PFSK-1 (cell line): Measurements from ENCODE around the gene KCNC3.

ENCODE experiments used
- FOXP2 ChIP-seq: optimal IDR thresholded peaks from 2 replicates; pipeline ENCODE3; 2011; ENCODE audit warnings: borderline replicate concordance, control low read depth, inconsistent platforms; ENCODE audit not compliant: insufficient read depth; ENCODE audit errors: extremely low read length, extremely low read depth
- POLR2AphosphoS5 ChIP-seq: IDR thresholded peaks from 2 replicates; pipeline ENCODE4 v1.6.1; 2012; ENCODE audit warnings: low read depth, mild to moderate bottlenecking, control low read depth, low read length, moderate library complexity
- SIN3A ChIP-seq: IDR thresholded peaks from 2 replicates; pipeline ENCODE4 v1.6.1; 2012; ENCODE audit warnings: mild to moderate bottlenecking, low read length, moderate library complexity, borderline replicate concordance; ENCODE audit not compliant: insufficient read depth
- TAF1 ChIP-seq: IDR thresholded peaks from 2 replicates; pipeline ENCODE4 v1.6.1; 2012; ENCODE audit warnings: low read length, control low read depth, borderline replicate concordance; ENCODE audit not compliant: insufficient read depth
- TF ChIP-seq, protein P1 (sequence below), 2 experiments: IDR thresholded peaks; 2 replicates each; pipeline versions ENCODE4 v1.6.1 to v1.8.0; 2011 to 2012; ENCODE audit warnings: low read depth in 2 of 2, low read length in 2 of 2, control low read depth in 1 of 2, inconsistent platforms in 1 of 2, mild to moderate bottlenecking in 1 of 2, moderate library complexity in 1 of 2; ENCODE audit not compliant: insufficient read depth in 1 of 2

DNA sequence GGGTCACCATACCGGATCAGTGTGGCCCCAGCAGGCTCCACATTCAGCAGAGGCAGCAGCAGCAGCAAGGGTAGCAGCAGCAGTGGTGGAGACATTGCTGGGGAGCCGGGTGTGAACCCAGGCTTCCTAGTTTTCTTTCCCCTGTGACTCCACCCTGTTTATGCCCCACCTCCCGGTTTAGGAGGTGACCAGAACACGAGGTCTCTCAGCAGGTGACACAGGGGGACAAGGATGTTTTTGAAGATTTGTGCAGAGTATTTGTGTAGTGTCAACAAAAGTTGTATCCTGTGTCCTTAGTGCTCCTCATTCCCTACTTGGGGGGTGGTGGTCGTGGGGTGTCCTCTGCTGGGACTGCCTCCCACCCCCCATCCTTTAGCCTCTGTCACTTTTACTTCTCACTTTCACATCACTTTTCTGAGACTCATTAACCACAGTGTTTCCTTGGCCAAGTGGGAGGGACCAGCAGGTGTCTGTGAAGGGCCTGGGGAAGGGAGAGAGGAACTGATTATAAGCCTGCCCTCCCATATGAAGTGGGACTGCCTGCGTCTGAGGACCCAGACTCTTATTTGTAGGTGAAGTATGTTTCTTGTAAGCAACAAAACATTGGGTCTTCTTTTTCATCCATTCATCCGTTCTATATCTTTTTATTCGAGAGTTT, 15.6 kb upstream of the KCNC3 start:
- no peak for TF ChIP-seq POLR2AphosphoS5
- TF ChIP-seq, protein P1, sequence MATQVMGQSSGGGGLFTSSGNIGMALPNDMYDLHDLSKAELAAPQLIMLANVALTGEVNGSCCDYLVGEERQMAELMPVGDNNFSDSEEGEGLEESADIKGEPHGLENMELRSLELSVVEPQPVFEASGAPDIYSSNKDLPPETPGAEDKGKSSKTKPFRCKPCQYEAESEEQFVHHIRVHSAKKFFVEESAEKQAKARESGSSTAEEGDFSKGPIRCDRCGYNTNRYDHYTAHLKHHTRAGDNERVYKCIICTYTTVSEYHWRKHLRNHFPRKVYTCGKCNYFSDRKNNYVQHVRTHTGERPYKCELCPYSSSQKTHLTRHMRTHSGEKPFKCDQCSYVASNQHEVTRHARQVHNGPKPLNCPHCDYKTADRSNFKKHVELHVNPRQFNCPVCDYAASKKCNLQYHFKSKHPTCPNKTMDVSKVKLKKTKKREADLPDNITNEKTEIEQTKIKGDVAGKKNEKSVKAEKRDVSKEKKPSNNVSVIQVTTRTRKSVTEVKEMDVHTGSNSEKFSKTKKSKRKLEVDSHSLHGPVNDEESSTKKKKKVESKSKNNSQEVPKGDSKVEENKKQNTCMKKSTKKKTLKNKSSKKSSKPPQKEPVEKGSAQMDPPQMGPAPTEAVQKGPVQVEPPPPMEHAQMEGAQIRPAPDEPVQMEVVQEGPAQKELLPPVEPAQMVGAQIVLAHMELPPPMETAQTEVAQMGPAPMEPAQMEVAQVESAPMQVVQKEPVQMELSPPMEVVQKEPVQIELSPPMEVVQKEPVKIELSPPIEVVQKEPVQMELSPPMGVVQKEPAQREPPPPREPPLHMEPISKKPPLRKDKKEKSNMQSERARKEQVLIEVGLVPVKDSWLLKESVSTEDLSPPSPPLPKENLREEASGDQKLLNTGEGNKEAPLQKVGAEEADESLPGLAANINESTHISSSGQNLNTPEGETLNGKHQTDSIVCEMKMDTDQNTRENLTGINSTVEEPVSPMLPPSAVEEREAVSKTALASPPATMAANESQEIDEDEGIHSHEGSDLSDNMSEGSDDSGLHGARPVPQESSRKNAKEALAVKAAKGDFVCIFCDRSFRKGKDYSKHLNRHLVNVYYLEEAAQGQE (IDR thresholded peaks at IDR 0.05; ENCODE audit: insufficient read depth in 1 of 2, low read depth in 2 of 2, low read length in 2 of 2) = no peak
- TF ChIP-seq TAF1 = no peak
- no peak for TF ChIP-seq FOXP2
- no peak for TF ChIP-seq SIN3A
